Uterus (tissue), 4 donors: ENCODE results near the gene CDYL2. TPM values are rescaled to one million over a fixed set of nuclear protein-coding genes. Genes with fewer than 3 reads are reported as not detected.

Source experiments
- DNase-seq, 2 donors: peaks; one replicate each; pipeline ENCODE4 v3.0.0-alpha.2; 2019 to 2020
- H3K27ac ChIP-seq, 2 donors: fragments of 200-600 bp; sonication (generic); 1 replicate in 1 of 2; 2 replicates in 1 of 2; pipeline ENCODE4 v1.5.1; 2016 to 2018
- H3K27me3 ChIP-seq, 2 donors: fragments of 200-600 bp; sonication (generic); one replicate each; pipeline ENCODE4 v1.5.1; 2018 to 2019; ENCODE audit warnings: control low read depth in 1 of 2
- H3K36me3 ChIP-seq, 2 donors: fragments of 200-600 bp; sonication (generic); one replicate each; pipeline ENCODE4 v1.5.1; 2019; ENCODE audit warnings: control low read depth in 1 of 2
- H3K4me1 ChIP-seq, 2 donors: fragments of 200-600 bp; sonication (generic); one replicate each; pipeline ENCODE4 v1.5.1; 2018 to 2019; ENCODE audit warnings: control low read depth in 1 of 2
- H3K4me3 ChIP-seq, 2 donors: fragments of 200-600 bp; sonication (generic); 1 replicate in 1 of 2; 2 replicates in 1 of 2; pipeline ENCODE4 v1.5.1; 2018 to 2019; ENCODE audit warnings: mild to moderate bottlenecking in 1 of 2
- H3K9me3 ChIP-seq, 2 donors: fragments of 200-600 bp; sonication (generic); one replicate each; pipeline ENCODE4 v1.5.1; 2019; ENCODE audit warnings: control low read depth in 1 of 2
- POLR2A ChIP-seq, 2 donors: fragments of 450-650 bp; IDR thresholded peaks; one replicate each; pipeline ENCODE4 v1.6.1; 2016; ENCODE audit warnings: antibody characterized with exemption in 2 of 2, mild to moderate bottlenecking in 1 of 2, moderate library complexity in 1 of 2
- intact Hi-C: fragments of 100-400 bp; cut with DNase I; formaldehyde crosslinking; loops from one replicate; pipeline ENCODE4 v1.15.1; 2023; ENCODE audit warnings: low total_unique reads
- total RNA-seq, 4 donors: library from RNA; depleted of rRNA in 3 of 4; stranded (reverse); fragments of >200 nt in 3 of 4; gene quantifications; one replicate each; pipeline versions ENCODE4 v1.1.0 to v1.2.4, GENCODE V29; 2014 to 2023
- TF ChIP-seq, protein P1 (sequence below), 4 experiments: fragments of 200-600 bp in 2 of 4; fragments of 450-650 bp in 2 of 4; sonication (generic) in 2 of 4; IDR thresholded peaks; one replicate each; pipeline ENCODE4 v1.5.1; 2016 to 2019; ENCODE audit warnings: antibody characterized with exemption in 4 of 4, mild to moderate bottlenecking in 2 of 4, moderate library complexity in 1 of 4
- donor health status: DM: yes; HTN: yes; CAD: no.

CDYL2 gene
- total RNA-seq, 4 donors from 2014 or later = 2.3 to 9.1 (median 5.1) TPM

DNA sequence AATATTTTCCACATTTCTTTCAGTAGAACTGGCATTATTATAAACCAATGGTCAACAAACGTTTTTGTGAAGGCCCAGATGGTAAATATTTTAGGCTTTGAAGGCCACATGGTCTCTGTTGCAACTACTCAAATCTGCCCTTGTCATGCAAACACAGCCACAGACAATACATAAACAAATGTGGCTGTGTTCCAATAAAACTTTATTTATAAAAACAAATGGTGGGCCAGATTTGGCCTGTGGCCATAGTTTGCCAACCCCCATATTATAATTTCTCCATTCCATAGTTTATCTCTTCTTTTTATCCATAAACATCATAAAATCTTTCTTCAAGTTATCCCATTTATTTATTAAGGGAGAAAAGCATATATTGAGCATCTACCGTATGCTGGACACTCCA, 98.8 kb downstream of the CDYL2 start:
- no peak for TF ChIP-seq POLR2A (IDR thresholded peaks at IDR 0.05)
- TF ChIP-seq, protein P1, sequence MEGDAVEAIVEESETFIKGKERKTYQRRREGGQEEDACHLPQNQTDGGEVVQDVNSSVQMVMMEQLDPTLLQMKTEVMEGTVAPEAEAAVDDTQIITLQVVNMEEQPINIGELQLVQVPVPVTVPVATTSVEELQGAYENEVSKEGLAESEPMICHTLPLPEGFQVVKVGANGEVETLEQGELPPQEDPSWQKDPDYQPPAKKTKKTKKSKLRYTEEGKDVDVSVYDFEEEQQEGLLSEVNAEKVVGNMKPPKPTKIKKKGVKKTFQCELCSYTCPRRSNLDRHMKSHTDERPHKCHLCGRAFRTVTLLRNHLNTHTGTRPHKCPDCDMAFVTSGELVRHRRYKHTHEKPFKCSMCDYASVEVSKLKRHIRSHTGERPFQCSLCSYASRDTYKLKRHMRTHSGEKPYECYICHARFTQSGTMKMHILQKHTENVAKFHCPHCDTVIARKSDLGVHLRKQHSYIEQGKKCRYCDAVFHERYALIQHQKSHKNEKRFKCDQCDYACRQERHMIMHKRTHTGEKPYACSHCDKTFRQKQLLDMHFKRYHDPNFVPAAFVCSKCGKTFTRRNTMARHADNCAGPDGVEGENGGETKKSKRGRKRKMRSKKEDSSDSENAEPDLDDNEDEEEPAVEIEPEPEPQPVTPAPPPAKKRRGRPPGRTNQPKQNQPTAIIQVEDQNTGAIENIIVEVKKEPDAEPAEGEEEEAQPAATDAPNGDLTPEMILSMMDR (IDR thresholded peaks at IDR 0.05) = no peak
- H3K4me1 ChIP-seq = no peaks in the 10 kb centered on the region
- no peak overlapping the region for H3K27ac ChIP-seq
- no peaks in the 10 kb centered on the region for H3K27me3 ChIP-seq
- DNase-seq = no peak
- H3K36me3 ChIP-seq = no peaks in the 10 kb centered on the region
- H3K9me3 ChIP-seq = no peaks in the 10 kb centered on the region
- intact Hi-C loops = no loop called here
- no peak overlapping the region for H3K4me3 ChIP-seq

DNA sequence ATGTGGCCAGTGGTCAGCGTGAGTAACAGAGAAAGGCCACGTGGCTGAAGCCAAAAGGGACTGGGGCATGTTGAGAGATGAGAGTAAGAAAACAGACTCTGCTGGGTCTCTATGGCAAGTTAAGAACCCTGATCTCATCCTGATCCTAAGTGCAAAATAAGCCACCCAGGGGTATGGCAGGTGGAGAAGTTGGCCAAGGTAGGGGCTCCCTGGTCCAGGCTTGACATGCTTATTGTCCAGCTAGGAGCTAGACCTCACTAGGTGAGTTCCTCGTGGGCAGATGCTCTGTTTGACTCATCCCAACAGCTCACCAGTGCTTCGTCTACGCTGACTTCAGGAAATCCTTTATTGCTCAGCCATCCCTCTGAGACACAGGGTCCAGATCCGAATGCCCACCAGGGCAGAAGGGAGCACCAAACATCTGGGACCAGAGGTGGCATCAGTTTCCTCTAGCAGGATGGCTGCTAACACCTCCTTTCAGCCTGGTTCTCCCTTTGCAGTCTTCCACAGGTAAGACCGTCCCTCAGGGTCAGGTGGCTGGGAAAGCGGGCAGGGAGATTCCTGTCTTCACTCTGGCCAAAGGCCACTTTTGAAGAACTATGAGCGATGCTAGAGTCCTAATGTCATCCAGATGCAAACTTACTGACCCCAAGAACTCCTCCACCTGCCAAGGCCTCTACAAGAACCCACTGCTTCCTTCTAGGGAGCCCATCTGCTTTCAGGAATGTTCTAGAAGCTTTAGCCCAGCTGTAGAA, 99.5 kb downstream of the CDYL2 start:
- DNase-seq = no peak

DNA sequence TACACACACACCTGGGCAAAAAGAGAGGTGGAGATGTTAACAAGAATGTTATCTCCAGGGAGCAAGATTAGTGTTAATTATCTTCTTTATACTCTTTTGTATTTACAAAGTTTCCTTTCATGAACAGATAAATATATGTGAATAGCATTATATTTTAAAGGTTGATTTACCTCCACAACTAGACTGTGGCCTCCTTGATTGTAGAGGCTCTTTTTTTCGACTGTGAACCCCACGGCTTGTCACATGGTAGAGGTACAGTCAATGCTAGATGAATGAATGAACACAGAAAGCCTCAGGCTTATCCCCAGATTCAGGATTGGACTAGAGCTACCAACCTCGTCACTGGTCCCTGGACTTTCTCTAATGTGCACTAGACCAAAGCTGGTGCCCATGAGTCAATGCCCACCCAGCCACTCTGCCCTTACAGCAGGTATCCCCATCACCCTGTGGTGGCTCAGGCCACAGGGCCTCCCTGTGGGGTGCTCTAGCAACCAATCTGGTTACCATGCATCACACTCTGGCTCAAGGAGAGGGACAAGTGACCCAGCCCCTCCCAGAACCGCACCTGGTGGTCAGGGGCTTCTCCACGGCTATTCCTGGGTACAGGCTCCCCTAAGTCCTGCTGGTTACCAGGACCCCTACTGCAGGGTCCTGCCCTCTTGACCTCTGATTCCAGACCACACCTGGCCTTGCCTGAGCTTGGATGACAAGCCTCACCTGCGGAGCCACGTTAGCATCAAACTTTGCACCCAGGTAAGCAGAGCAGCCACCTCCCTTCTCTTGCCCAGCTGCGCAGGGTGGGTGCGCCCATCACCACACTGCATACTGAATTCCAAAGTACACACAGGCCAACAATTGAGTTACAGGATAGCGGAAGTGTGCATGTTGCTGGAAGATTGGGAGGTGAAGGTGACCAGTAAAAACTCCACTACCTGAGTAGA, 101.0 kb downstream of the CDYL2 start:
- Histone ChIP-seq H3K4me3 (no peak overlapping the region), H3K36me3 (no peaks in the 10 kb centered on the region), H3K9me3 (no peaks in the 10 kb centered on the region), H3K27me3 (no peaks in the 10 kb centered on the region), H3K27ac (no peak overlapping the region), H3K4me1 (no peaks in the 10 kb centered on the region)
- no peak for TF ChIP-seq POLR2A (IDR thresholded peaks at IDR 0.05)
- TF ChIP-seq, protein P1 (IDR thresholded peaks at IDR 0.05) = no peak
- intact Hi-C loops = no loop called here
- DNase-seq = no peak

More for the DNA sequence above, 99.5 kb downstream of the CDYL2 start:
- Histone ChIP-seq H3K4me3 (no peak overlapping the region), H3K36me3 (no peaks in the 10 kb centered on the region), H3K27me3 (no peaks in the 10 kb centered on the region), H3K4me1 (no peaks in the 10 kb centered on the region), H3K27ac (no peak overlapping the region), H3K9me3 (no peaks in the 10 kb centered on the region)
- intact Hi-C loops = no loop called here
- TF ChIP-seq, protein P1 (IDR thresholded peaks at IDR 0.05) = no peak
- TF ChIP-seq POLR2A (IDR thresholded peaks at IDR 0.05) = no peak

DNA sequence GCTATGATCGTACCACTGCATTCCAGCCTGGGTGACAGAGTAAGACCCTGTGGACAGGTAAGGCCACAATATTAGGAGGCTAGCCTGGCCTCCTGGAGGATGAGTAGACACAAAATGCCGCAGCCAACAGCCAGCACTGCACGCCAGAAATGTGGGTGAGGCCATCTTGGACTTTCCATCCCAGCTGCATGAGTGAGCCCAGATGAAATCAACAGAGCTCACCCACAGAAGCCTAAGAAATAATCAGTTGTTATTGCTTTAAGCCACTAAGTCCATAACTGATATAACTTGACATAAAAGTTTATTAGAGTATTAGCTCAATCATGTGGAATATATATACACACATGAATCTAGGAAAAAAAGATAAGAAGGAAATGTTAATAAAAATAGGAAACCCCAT, 101.7 kb downstream of the CDYL2 start:
- no peaks in the 10 kb centered on the region for H3K36me3 ChIP-seq
- H3K9me3 ChIP-seq = no peaks in the 10 kb centered on the region
- TF ChIP-seq, protein P1 (IDR thresholded peaks at IDR 0.05) = no peak
- TF ChIP-seq POLR2A (IDR thresholded peaks at IDR 0.05) = no peak
- H3K27me3 ChIP-seq = no peaks in the 10 kb centered on the region
- H3K4me3 ChIP-seq = no peak overlapping the region
- H3K4me1 ChIP-seq = no peaks in the 10 kb centered on the region
- no peak overlapping the region for H3K27ac ChIP-seq
- no peak for DNase-seq
- intact Hi-C loops = no loop called here

DNA sequence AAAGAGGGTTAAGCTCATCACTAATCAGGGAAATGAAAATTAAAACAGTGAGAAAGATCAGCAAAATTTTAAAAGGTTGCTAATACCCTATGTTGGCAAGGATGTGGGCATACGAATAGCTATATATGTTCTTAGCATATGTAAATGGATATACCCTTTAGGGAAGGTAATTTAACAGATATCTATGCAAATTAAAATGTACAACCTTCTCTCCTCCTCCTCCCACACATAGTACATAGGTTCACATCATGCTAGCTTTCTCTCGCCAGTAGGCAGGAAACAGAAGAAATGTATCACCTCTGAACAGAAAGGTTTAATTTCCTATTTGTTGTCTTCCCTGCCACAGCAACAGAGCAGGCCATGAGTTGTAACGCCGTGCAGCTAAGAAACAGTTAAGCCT, 103.8 kb downstream of the CDYL2 start:
- no peaks in the 10 kb centered on the region for H3K9me3 ChIP-seq

More for the DNA sequence above, 103.8 kb downstream of the CDYL2 start:
- no peak for TF ChIP-seq POLR2A (IDR thresholded peaks at IDR 0.05)
- TF ChIP-seq, protein P1 (IDR thresholded peaks at IDR 0.05) = no peak
- H3K36me3 ChIP-seq = no peaks in the 10 kb centered on the region
- H3K4me3 ChIP-seq = no peak overlapping the region
- H3K27ac ChIP-seq = no peak overlapping the region
- no peak for DNase-seq
- intact Hi-C loops = no loop called here
- no peaks in the 10 kb centered on the region for H3K27me3 ChIP-seq
- no peaks in the 10 kb centered on the region for H3K4me1 ChIP-seq
